Vagina (tissue), 2 donors: ENCODE data around the gene C1QTNF1.

ENCODE experiments used
- POLR2AphosphoS5 ChIP-seq, 2 donors: sonication (generic); formaldehyde crosslinking; IDR thresholded peaks; one replicate each; pipeline ENCODE4 v1.9.0; 2017; ENCODE audit warnings: antibody characterized with exemption in 2 of 2, mild to moderate bottlenecking in 2 of 2, low read depth in 1 of 2; ENCODE audit not compliant: insufficient read depth in 1 of 2
- TF ChIP-seq, protein P1 (sequence below), 3 experiments: fragments of 450-650 bp in 2 of 3; fragments of 200-600 bp in 1 of 3; sonication (generic) in 1 of 3; IDR thresholded peaks; one replicate each; pipeline ENCODE4 v1.5.1; 2017 to 2019; ENCODE audit warnings: antibody characterized with exemption in 3 of 3, mild to moderate bottlenecking in 2 of 3, moderate library complexity in 2 of 3

DNA sequence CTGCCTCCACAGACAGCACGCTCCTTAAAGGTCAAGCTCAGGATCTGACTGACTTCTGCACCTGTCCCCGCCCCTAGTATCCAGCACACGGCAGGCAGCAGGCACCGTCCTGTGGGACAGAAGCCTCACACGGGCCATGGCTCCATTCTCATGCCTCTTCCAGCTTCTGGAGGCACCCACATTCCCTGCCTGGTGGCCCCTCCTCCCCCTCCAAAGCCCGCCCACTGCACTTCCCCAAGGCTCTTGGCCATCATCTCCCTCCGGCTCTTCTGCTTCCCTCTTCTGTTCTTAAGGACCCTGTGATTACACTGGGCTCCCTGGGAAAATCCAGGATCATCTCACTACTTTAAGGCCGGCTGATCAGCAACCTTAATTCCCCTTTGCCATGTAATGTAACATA lies 17.9 kb upstream of the C1QTNF1 start:
- TF ChIP-seq, protein P1, sequence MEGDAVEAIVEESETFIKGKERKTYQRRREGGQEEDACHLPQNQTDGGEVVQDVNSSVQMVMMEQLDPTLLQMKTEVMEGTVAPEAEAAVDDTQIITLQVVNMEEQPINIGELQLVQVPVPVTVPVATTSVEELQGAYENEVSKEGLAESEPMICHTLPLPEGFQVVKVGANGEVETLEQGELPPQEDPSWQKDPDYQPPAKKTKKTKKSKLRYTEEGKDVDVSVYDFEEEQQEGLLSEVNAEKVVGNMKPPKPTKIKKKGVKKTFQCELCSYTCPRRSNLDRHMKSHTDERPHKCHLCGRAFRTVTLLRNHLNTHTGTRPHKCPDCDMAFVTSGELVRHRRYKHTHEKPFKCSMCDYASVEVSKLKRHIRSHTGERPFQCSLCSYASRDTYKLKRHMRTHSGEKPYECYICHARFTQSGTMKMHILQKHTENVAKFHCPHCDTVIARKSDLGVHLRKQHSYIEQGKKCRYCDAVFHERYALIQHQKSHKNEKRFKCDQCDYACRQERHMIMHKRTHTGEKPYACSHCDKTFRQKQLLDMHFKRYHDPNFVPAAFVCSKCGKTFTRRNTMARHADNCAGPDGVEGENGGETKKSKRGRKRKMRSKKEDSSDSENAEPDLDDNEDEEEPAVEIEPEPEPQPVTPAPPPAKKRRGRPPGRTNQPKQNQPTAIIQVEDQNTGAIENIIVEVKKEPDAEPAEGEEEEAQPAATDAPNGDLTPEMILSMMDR (IDR thresholded peaks at IDR 0.05) = no peak
- no peak for TF ChIP-seq POLR2AphosphoS5 (IDR thresholded peaks at IDR 0.05; ENCODE audit: insufficient read depth in 1 of 2, low read depth in 1 of 2)
